Activated CD8-positive, alpha-beta T cell treated with anti-CD3 and anti-CD28 coated beads, Interleukin-2, amount 10 ng/mL, durations not matched to agents 7 days and 5 days (primary cell): ENCODE measurements around the gene BBX. TPM values are rescaled to one million over a fixed set of nuclear protein-coding genes. Genes with fewer than 3 reads are reported as not detected.

Experiments
- ATAC-seq: fragments of 150-1000 bp; cut with Tn5 transposase; one replicate; pipeline ENCODE4 v1.10.0; 2021; ENCODE audit warnings: moderate library complexity
- CTCF ChIA-PET: fragments of 350-600 bp; sonication (Branson Sonifier 250); formaldehyde crosslinking; loops from one replicate; lab custom pipeline; 2021; ENCODE audit warnings: antibody characterized with exemption; lab: Charles Lee
- POLR2A ChIA-PET: fragments of 350-600 bp; sonication (Branson Sonifier 250); formaldehyde crosslinking; loops from one replicate; lab custom pipeline; 2021; ENCODE audit warnings: antibody characterized with exemption; lab: Charles Lee
- DNase-seq: peaks from one replicate; pipeline ENCODE4 v3.0.0-alpha.2; 2020
- H3K27ac Mint-ChIP-seq: one replicate; pipeline ENCODE4 v1.8.0; 2021; ENCODE audit warnings: mild to moderate bottlenecking, mixed read lengths
- H3K27me3 Mint-ChIP-seq: one replicate; pipeline ENCODE4 v1.8.0; 2021; ENCODE audit warnings: low read depth, mixed read lengths
- H3K36me3 Mint-ChIP-seq: one replicate; pipeline ENCODE4 v1.8.0; 2021; ENCODE audit warnings: low read depth, mixed read lengths
- H3K4me1 Mint-ChIP-seq: one replicate; pipeline ENCODE4 v1.8.0; 2021; ENCODE audit warnings: low read depth, mixed read lengths
- H3K4me3 Mint-ChIP-seq: one replicate; pipeline ENCODE4 v1.8.0; 2021; ENCODE audit warnings: mild to moderate bottlenecking, mixed read lengths
- H3K9me3 Mint-ChIP-seq: one replicate; pipeline ENCODE4 v1.8.0; 2022; ENCODE audit warnings: mixed read lengths; ENCODE audit not compliant: insufficient read depth
- total RNA-seq, 2 experiments: library from RNA; stranded (reverse); gene quantifications; one replicate each; pipeline ENCODE4 v1.2.3, GENCODE V29; 2021

BBX gene
- total RNA-seq, 2 experiments from 2014 or later, result 27.3 to 30.1 TPM

DNA sequence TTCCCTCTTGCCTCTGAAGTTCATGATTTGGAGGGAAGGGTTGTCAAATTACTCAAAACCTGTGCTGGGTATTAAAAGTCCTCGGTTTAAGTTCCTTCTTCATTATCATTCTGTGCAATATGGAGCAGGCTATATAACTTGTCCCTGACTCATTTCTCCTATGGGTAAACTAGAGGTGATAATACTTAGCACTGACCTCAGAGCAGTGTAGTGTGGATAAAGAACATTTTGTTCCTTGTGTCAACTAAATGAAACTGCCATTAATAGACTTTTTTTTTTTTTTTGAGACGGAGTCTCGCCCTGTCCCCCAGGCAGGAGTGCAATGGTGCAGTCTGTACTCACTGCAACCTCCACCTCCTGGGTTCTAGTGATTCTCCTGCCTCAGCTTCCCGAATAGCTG is 2.2 kb upstream of the BBX start:
- Mint-ChIP-seq H3K4me3 (no peak overlapping the region), H3K27ac (no peak overlapping the region), H3K27me3 (peaks cover 19% of the 10 kb centered on the region), H3K9me3 (no peaks in the 10 kb centered on the region), H3K36me3 (no peaks in the 10 kb centered on the region), H3K4me1 (peaks cover 12% of the 10 kb centered on the region)
- POLR2A ChIA-PET, result no interaction called here
- DNase-seq (no peak), ATAC-seq (no peak)
- CTCF ChIA-PET, result no interaction called here

DNA sequence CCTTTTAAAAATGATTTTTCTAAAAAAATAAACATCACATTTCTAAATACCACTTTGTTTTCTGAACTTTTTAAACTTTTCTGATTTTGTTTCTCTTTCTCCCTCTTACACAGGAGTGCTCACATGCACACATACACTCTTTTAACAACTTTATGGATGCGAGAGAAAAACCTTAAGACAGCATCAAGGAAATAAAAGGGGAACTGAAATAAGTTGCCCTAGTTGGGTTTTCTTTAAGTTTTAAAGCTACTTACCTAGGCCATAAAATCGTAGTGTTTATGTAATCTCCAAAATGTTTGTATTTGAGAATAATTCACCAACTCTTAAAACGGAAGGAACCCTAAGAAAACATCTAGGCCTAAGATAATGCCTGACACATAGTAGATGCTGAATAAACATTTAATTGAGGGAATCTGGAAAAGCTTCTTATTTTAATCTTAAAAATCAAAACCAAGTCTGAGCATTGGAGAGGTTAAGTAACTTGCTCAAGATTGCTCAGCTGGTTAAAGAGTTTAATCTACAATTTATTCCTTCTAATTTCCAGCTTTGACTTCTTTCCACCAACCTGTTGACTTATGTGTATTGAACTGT is 1.2 kb upstream of the BBX start:
- Mint-ChIP-seq H3K4me1 (peaks cover 19% of the 10 kb centered on the region), H3K27me3 (peaks cover 11% of the 10 kb centered on the region), H3K4me3 (no peak overlapping the region), H3K9me3 (no peaks in the 10 kb centered on the region), H3K36me3 (peaks cover under 1% of the 10 kb centered on the region), H3K27ac (no peak overlapping the region)
- ChIA-PET CTCF (interaction anchor here (0.8 to 1.5 kb wide), 3 partner anchors 12 to 285 kb away, joined by 3 read pairs; no protein-coding TSS in a partner anchor), POLR2A (no interaction called here)
- no peak for ATAC-seq
- DNase-seq, result no peak

DNA sequence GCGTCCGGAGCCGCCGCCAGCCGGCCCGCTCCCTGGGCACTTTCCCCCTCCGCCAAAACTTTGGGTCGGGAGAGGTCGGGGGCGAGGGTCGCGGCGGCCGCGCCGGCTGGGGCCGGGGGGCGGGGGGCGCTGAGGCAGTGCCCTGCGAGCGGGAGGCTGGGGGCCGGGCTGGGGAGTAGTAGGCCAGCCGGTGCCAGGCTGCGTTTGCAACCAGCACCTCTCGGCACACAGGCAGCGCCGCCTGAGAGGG is 452 bp downstream of the BBX start:
- peak; percentile 53 for ATAC-seq

DNA sequence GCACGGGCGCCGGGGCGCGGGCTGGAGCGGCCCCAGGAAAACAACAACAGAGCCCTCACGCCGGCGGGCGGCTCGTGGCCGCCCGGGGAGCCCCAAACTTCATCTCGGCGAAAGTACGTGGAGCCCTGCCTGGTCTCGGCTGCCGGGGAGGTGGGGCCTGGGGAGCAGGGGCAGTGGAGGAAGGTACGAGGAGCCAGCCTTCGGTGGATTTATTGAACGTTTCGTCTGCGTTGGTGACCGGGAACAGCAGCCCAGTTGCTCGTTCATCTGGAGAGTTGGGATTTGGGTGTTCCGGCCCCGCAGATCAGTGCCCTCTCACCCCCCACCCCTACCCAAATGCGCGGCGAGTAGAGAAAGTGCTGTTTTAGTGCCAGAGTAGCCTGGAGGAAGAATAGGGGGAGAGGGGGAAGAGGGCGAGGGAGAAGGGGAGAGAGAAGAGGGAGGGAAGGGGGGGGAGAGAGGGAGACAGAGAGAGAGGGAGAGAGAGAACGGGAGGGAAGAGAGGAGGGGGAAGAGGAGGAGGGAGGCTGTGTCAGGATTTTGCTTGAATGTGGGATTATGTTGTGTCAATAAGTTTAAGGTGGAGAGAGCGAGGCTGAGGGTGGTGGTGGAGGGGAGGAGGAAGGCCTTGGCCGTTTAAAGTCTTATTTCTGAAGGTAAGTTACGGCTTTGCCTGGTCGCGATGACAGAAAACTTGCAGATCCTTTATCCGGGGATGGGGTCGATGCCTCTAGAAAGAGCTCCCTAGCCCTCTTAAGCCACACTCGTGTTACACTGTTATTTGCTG is 970 bp downstream of the BBX start:
- peak; percentile 62 for DNase-seq
- Mint-ChIP-seq H3K9me3 (no peaks in the 10 kb centered on the region), H3K4me1 (peaks cover 26% of the 10 kb centered on the region), H3K27ac (peak overlapping the region; percentile 87), H3K4me3 (peak overlapping the region; percentile 94), H3K27me3 (peaks cover 2% of the 10 kb centered on the region), H3K36me3 (peaks cover 14% of the 10 kb centered on the region)
- ATAC-seq, result peak; percentile 34
- CTCF ChIA-PET, result interaction anchor here (0.7 to 0.9 kb wide), 3 partner anchors 51 to 287 kb away, joined by 3 to 4 read pairs (median 4); no protein-coding TSS in a partner anchor
- POLR2A ChIA-PET, result interaction anchor here (0.7 to 1.1 kb wide), 5 partner anchors 9 to 1066 kb away, joined by 3 to 7 read pairs (median 4); partner anchors contain the start of genes CIP2A and DZIP3

More for the DNA sequence above, 452 bp downstream of the BBX start:
- H3K4me1 Mint-ChIP-seq, result peaks cover 26% of the 10 kb centered on the region
- H3K4me3 Mint-ChIP-seq, result peak overlapping the region; percentile 94
- H3K27ac Mint-ChIP-seq, result peak overlapping the region; percentile 95
- H3K27me3 Mint-ChIP-seq, result peaks cover 3% of the 10 kb centered on the region
- peaks cover 14% of the 10 kb centered on the region for H3K36me3 Mint-ChIP-seq
- H3K9me3 Mint-ChIP-seq, result no peaks in the 10 kb centered on the region
- no peak for DNase-seq
- ChIA-PET CTCF (no interaction called here), POLR2A (interaction anchor here (0.7 kb wide), 1 partner anchor 477 kb away, joined by 3 read pairs; no protein-coding TSS in a partner anchor)

DNA sequence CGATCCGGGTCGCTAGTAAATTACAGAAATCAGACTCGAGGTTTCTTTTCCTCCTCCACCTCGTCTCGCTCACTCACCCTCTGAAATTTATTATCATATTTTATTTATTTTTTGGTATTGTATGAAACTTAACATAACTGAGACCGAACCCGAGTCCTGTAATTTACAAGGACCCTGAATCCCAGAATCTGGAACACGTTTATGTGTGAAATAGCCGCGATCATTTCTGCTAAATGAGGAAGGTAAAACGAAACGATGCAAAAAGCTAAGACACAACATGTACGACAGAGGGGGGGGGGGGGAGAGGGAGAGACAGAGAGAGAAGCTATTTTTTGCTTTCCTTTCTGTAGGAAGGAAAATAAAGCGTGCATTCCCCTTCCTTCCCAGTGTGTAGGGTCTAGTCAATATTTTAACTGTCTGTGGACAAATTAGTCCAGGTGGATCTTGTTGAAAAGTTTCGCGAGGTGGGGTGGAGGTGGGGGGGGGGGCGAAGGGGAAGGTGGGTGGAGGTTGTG is 1.6 kb downstream of the BBX start:
- POLR2A ChIA-PET, result interaction anchor here (0.7 to 1.1 kb wide), 7 partner anchors 9 to 1065 kb away, joined by 3 to 7 read pairs (median 3); partner anchors contain the start of genes CIP2A and DZIP3
- no peaks in the 10 kb centered on the region for H3K9me3 Mint-ChIP-seq
- peaks cover 26% of the 10 kb centered on the region for H3K4me1 Mint-ChIP-seq
- no peak for ATAC-seq
- H3K27me3 Mint-ChIP-seq, result peaks cover 2% of the 10 kb centered on the region
- H3K36me3 Mint-ChIP-seq, result peaks cover 15% of the 10 kb centered on the region
- no peak for DNase-seq
- H3K4me3 Mint-ChIP-seq, result peak overlapping the region; percentile 94
- CTCF ChIA-PET, result interaction anchor here (0.7 to 0.9 kb wide), 3 partner anchors 50 to 288 kb away, joined by 3 to 4 read pairs (median 4); no protein-coding TSS in a partner anchor
- H3K27ac Mint-ChIP-seq, result peak overlapping the region; percentile 87

DNA sequence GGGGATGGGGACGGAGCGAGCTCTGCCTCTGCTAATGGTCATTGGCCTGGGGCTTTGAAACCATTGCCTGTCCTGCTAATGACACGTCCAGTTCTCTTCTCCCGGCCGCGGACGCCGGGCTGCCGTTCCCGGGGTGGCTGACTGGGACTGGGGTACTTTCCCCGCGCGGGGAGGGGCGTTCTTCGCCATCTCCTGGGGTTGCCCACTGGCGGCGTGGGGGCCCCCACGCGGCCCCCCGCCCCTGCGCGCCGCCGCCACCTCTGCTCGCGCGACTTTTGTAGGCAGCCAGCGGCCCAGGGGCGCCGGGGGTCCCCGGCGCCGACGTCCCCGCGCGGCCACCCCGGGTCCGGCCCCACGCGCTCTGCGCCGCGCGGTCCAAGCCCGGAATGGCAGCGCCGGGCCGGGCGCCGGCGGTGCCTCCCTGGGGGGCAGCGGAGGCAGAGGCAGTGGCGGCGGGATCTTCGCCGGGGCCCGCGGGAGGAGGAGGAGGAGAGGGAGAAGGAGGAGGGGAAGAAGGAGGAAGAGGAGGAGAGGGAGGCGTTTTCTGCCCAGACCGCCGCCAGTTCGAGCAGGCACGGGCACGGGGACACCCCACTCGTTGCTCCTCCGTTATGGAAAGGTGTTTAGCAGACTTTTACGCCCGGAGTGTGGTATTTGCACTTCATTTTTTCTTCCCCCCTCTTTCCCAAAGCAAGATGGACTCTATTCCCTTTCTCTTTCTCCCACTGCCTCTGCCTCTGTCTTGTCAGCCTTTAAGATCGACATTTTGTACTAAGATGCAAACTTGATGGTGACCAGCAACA is 2.3 kb downstream of the BBX start:
- ChIA-PET POLR2A (interaction anchor here (0.7 to 1.1 kb wide), 5 partner anchors 73 to 1065 kb away, joined by 3 to 5 read pairs (median 3); partner anchors contain the start of genes CIP2A and DZIP3), CTCF (interaction anchor here (0.9 kb wide), 2 partner anchors 49 to 94 kb away, joined by 4 read pairs; no protein-coding TSS in a partner anchor)
- Mint-ChIP-seq H3K4me1 (peaks cover 26% of the 10 kb centered on the region), H3K4me3 (peak overlapping the region; percentile 94), H3K9me3 (no peaks in the 10 kb centered on the region), H3K27ac (peak overlapping the region; percentile 87), H3K27me3 (peaks cover 2% of the 10 kb centered on the region), H3K36me3 (peaks cover 18% of the 10 kb centered on the region)
- ATAC-seq (peak; percentile 9), DNase-seq (peak; percentile 33)

DNA sequence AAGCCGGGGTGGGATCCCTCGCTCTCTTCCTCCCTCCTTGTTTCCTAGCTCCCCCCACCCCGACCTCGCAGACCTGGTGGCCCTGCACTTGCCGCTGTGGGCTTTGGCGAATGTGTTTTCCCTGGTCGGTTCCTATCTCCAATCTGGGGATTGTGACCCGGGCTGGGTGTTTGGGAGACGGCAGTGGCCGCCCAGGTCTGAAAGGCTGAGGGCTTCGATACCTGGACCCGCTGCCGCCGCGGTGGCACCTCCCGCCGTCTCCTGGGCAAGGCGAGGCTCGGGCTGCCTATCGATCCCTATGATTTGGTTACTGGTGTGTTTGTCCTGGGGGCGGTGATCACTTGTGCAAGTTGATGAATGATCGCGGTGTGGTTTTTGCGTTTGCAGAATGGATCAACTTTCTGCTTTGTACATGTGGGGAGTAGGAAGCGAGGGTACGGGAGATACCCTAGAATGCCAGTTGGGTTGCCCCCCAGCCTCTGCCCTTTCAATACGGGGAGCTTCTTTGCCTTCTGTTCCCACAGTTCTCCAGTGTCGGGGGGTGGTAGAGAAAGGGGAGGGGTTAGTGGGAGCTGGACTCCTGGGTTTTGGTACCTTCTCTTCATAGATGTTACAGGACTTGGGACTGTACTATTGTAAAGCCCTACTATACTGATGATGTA is 3.0 kb downstream of the BBX start:
- Mint-ChIP-seq H3K27ac (peak overlapping the region; percentile 74), H3K4me3 (peak overlapping the region; percentile 84), H3K27me3 (peaks cover 2% of the 10 kb centered on the region), H3K4me1 (peaks cover 26% of the 10 kb centered on the region), H3K9me3 (no peaks in the 10 kb centered on the region), H3K36me3 (peaks cover 18% of the 10 kb centered on the region)
- DNase-seq, result peak; percentile 24
- ChIA-PET CTCF (no interaction called here), POLR2A (no interaction called here)
- ATAC-seq, result no peak

DNA sequence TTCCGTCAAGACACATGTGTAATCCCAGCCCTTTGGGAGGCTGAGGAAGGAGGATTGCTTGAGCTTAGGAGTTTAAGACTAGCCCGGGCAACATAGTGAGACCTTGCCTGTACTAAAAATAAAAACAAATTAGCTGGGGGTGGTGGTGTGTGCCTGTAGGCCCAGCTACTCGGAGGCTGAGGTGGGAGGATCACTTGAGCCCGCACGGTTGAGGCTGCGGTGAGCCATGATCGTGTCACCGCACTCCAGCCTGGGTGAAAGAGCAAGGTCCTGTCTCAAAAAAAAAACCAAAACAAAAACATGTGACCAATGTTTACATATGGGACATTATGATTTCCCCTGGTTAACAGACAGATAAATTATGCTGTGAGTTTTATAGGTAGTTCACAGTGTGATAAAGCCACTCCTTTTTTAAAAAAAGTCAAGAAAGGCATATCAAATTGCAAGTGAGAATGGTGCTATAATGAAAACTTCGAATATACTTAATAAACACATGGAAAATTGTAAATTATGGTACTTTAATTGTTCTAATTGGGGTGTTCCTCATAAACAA is 9.2 kb downstream of the BBX start:
- DNase-seq (no peak), ATAC-seq (no peak)
- POLR2A ChIA-PET, result no interaction called here
- Mint-ChIP-seq H3K4me1 (peaks cover 3% of the 10 kb centered on the region), H3K9me3 (no peaks in the 10 kb centered on the region), H3K36me3 (peaks cover 14% of the 10 kb centered on the region), H3K27me3 (peaks cover under 1% of the 10 kb centered on the region), H3K27ac (no peak overlapping the region), H3K4me3 (no peak overlapping the region)
- CTCF ChIA-PET, result interaction anchor here (1.0 kb wide), 1 partner anchor 13 kb away, joined by 3 read pairs; no protein-coding TSS in a partner anchor

DNA sequence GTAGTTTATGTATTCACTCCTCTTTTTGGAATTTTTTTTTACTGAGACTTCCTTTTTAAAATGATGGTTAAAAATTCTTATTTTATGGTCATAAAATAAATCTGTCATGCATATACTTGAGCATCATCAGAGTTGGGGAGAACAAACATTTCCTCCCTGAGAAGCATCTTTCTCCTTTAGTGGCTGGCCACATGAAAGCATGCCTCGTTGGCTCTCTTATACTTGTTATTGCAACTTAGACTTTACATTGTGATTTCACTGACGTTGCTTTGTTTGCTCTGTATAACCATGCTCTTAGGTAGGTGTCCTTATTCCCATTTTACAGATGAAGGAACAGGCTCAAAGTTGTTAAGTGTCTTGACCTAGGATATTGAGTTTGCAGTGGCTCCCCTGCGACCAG is 18.1 kb downstream of the BBX start:
- POLR2A ChIA-PET, result no interaction called here
- CTCF ChIA-PET, result no interaction called here
- no peaks in the 10 kb centered on the region for H3K27me3 Mint-ChIP-seq
- H3K9me3 Mint-ChIP-seq, result no peaks in the 10 kb centered on the region
- H3K36me3 Mint-ChIP-seq, result no peaks in the 10 kb centered on the region
- H3K4me3 Mint-ChIP-seq, result no peak overlapping the region
- no peak overlapping the region for H3K27ac Mint-ChIP-seq
- DNase-seq (no peak), ATAC-seq (no peak)
- no peaks in the 10 kb centered on the region for H3K4me1 Mint-ChIP-seq

DNA sequence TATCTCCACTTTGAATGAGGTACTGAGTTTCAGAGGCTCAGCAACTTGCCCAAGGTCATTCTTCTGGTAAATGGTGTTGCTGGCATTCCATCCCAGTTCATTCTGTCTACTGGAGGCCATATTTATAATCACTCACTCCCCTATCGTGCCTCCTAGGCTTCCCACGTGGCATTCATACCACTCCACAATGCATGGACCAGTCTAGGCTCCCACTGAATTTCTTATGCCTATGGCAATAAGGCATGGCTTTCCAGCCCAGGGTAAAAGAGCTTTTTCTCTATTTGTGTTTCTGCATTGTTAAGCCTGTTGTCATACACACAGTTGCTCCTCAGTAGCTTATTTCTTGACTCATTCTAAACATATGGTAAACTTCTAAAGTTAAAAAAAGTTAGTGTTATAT is 19.9 kb downstream of the BBX start:
- no peak for ATAC-seq
- DNase-seq, result no peak
- H3K27me3 Mint-ChIP-seq, result no peaks in the 10 kb centered on the region
- no peak overlapping the region for H3K4me3 Mint-ChIP-seq
- ChIA-PET POLR2A (interaction anchor here (0.5 kb wide), 1 partner anchor 33 kb away, joined by 3 read pairs; no protein-coding TSS in a partner anchor), CTCF (interaction anchor here (1.1 to 1.7 kb wide), 5 partner anchors 10 to 306 kb away, joined by 3 to 5 read pairs (median 5); no protein-coding TSS in a partner anchor)
- no peaks in the 10 kb centered on the region for H3K36me3 Mint-ChIP-seq
- no peaks in the 10 kb centered on the region for H3K9me3 Mint-ChIP-seq
- H3K27ac Mint-ChIP-seq, result no peak overlapping the region
- H3K4me1 Mint-ChIP-seq, result no peaks in the 10 kb centered on the region
